ENCODE data around the gene UMODL1. TPM values are rescaled to one million over a fixed set of nuclear protein-coding genes. Genes with fewer than 3 reads are reported as not detected.

UMODL1 gene
- total and polyA plus RNA-seq, 2 experiments from 2014 or later: 0.15 to 0.47 TPM

DNA sequence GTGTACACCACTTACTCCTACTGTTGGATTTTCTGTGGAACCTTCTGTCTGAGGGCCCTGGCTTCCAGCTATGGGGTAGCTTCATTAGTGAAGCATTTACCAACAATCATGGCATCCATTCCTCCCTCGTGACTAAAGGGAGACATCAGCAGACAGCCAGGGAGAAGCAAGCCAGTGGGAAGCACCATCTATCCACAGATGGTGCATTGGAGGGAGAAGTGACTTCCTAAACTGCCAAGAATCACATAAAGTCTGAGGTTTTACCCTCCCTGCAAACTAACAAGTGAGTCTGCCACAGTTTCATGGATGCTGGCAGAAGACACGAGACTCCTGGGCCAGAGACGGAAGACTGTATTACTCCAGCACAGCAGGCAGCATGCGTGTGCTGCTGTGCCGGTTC is 31.4 kb downstream of the UMODL1 start:
- Histone ChIP-seq H3K9me3 (ENCODE audit: low read depth) (no peaks in the 10 kb centered on the region), H4K20me1 (ENCODE audit: insufficient read depth, poor library complexity, severe bottlenecking) (no peaks in the 10 kb centered on the region), H3K4me1 (ENCODE audit: insufficient read depth) (peaks cover 30% of the 10 kb centered on the region), H3K4me2 (no peak overlapping the region), H3K27me3 (no peaks in the 10 kb centered on the region), H3K36me3 (replicated peaks; ENCODE audit: insufficient read depth, low read depth) (no peaks in the 10 kb centered on the region), H3K79me2 (no peaks in the 10 kb centered on the region), H2AFZ (no peak overlapping the region), H3K4me3 (no peak overlapping the region), H3K27ac (peak overlapping the region; percentile 93), H3K9me2 (replicated peaks; ENCODE audit: insufficient read depth) (no peaks in the 10 kb centered on the region)
- DNase-seq (ENCODE audit: low spot score): no peak
- TF ChIP-seq, protein P1, sequence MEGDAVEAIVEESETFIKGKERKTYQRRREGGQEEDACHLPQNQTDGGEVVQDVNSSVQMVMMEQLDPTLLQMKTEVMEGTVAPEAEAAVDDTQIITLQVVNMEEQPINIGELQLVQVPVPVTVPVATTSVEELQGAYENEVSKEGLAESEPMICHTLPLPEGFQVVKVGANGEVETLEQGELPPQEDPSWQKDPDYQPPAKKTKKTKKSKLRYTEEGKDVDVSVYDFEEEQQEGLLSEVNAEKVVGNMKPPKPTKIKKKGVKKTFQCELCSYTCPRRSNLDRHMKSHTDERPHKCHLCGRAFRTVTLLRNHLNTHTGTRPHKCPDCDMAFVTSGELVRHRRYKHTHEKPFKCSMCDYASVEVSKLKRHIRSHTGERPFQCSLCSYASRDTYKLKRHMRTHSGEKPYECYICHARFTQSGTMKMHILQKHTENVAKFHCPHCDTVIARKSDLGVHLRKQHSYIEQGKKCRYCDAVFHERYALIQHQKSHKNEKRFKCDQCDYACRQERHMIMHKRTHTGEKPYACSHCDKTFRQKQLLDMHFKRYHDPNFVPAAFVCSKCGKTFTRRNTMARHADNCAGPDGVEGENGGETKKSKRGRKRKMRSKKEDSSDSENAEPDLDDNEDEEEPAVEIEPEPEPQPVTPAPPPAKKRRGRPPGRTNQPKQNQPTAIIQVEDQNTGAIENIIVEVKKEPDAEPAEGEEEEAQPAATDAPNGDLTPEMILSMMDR (IDR thresholded peaks at IDR 0.05; ENCODE audit: poor library complexity): no peak
- TF ChIP-seq EZH2phosphoT487 (IDR thresholded peaks at IDR 0.05; ENCODE audit: low read depth, severe bottlenecking, unreplicated experiment): no peak
- TF ChIP-seq EZH2 (IDR thresholded peaks at IDR 0.05; ENCODE audit: borderline replicate concordance): no peak
- WGBS (ENCODE audit: low lambda C conversion rate, missing lambda C conversion rate): 87% methylated on average over 5 of the region's 5 CpGs

DNA sequence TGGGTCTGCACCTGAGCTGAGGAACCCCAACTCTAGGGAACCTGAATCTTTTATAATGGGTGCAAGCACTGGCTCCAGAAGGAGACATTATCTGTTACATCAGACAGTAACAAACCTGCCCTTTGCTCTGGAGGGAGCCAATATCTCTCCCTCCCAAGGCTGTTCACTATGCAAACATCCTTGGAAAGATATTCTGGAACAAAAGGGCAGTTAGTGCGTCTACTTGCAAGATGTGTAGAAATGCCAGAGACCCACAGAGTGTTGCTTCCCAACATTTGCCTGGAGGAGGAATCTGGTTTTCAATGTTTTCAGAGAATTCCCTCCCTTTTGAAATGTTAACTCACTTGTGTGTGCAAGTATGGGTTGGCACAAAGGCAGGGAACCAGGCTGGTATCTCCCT is 31.9 kb downstream of the UMODL1 start:
- Histone ChIP-seq H4K20me1 (ENCODE audit: insufficient read depth, poor library complexity, severe bottlenecking) (no peaks in the 10 kb centered on the region), H3K4me1 (ENCODE audit: insufficient read depth) (peaks cover 29% of the 10 kb centered on the region), H3K27me3 (no peaks in the 10 kb centered on the region), H3K9me3 (ENCODE audit: low read depth) (no peaks in the 10 kb centered on the region), H3K9me2 (replicated peaks; ENCODE audit: insufficient read depth) (no peaks in the 10 kb centered on the region), H3K4me2 (peak overlapping the region; percentile 41), H3K4me3 (no peak overlapping the region), H3K36me3 (replicated peaks; ENCODE audit: insufficient read depth, low read depth) (no peaks in the 10 kb centered on the region), H2AFZ (no peak overlapping the region), H3K27ac (peak overlapping the region; percentile 93), H3K79me2 (no peaks in the 10 kb centered on the region)
- TF ChIP-seq, protein P1 (IDR thresholded peaks at IDR 0.05; ENCODE audit: poor library complexity): no peak
- TF ChIP-seq EZH2phosphoT487 (IDR thresholded peaks at IDR 0.05; ENCODE audit: low read depth, severe bottlenecking, unreplicated experiment) (no peak), EZH2 (IDR thresholded peaks at IDR 0.05; ENCODE audit: borderline replicate concordance) (no peak)
- WGBS (ENCODE audit: low lambda C conversion rate, missing lambda C conversion rate): 59% methylated on average over 1 of the region's 1 CpG
- DNase-seq (ENCODE audit: low spot score): peak; percentile 53

DNA sequence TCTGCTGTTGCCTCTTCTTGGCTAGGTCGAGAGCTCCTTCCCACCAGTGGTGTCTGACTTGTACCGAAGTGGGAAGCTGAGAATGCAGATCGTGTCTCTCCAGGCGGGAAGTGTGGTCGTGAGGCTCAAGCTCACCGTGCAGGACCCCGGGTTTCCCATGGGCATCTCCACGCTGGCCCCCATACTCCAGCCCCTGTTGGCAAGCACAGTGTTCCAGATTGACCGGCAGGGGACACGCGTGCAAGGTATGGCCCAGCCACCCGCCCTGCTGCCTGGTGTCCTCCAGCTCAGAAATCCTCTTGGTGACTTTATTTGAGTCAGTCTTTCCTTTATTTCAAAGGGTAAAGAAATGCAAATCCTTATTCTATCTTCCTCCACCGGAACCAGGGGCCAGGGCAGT is 32.7 kb downstream of the UMODL1 start:
- H3K27ac ChIP-seq: peak overlapping the region; percentile 84
- no peak overlapping the region for H2AFZ ChIP-seq
- no peaks in the 10 kb centered on the region for H3K27me3 ChIP-seq
- 94% methylated on average over 13 of the region's 13 CpGs for WGBS (ENCODE audit: low lambda C conversion rate, missing lambda C conversion rate)
- H3K4me3 ChIP-seq: no peak overlapping the region
- no peaks in the 10 kb centered on the region for H3K79me2 ChIP-seq
- TF ChIP-seq EZH2 (IDR thresholded peaks at IDR 0.05; ENCODE audit: borderline replicate concordance): no peak
- TF ChIP-seq, protein P1 (IDR thresholded peaks at IDR 0.05; ENCODE audit: poor library complexity): no peak
- TF ChIP-seq EZH2phosphoT487 (IDR thresholded peaks at IDR 0.05; ENCODE audit: low read depth, severe bottlenecking, unreplicated experiment): no peak
- no peaks in the 10 kb centered on the region for H4K20me1 ChIP-seq (ENCODE audit: insufficient read depth, poor library complexity, severe bottlenecking)
- H3K36me3 ChIP-seq (replicated peaks; ENCODE audit: insufficient read depth, low read depth): no peaks in the 10 kb centered on the region
- no peak for DNase-seq (ENCODE audit: low spot score)
- H3K9me3 ChIP-seq (ENCODE audit: low read depth): no peaks in the 10 kb centered on the region
- H3K4me1 ChIP-seq (ENCODE audit: insufficient read depth): peaks cover 23% of the 10 kb centered on the region
- H3K4me2 ChIP-seq: no peak overlapping the region
- no peaks in the 10 kb centered on the region for H3K9me2 ChIP-seq (replicated peaks; ENCODE audit: insufficient read depth)
